HepG2 (cell line): ENCODE results near the gene CALN1.

Experiments used
- ARNT ChIP-seq: fragments of 450-650 bp; IDR thresholded peaks from 2 replicates; pipeline ENCODE4 v1.6.1; 2017
- GRHL1 ChIP-seq: sonication (generic); formaldehyde crosslinking; conservative IDR thresholded peaks from 2 replicates; pipeline ENCODE4 v1.8.0; 2022; ENCODE audit warnings: missing genetic modification reagents
- TRIM24 ChIP-seq: sonication (generic); formaldehyde crosslinking; IDR thresholded peaks from 2 replicates; pipeline ENCODE4 v1.8.0; 2022; ENCODE audit warnings: mild to moderate bottlenecking, missing genetic modification reagents
- ZMYM4 ChIP-seq: sonication (generic); formaldehyde crosslinking; IDR thresholded peaks from 2 replicates; pipeline ENCODE4 v1.8.1; 2023; ENCODE audit warnings: mild to moderate bottlenecking, missing genetic modification reagents

- TF ChIP-seq ARNT = no peak
- TF ChIP-seq ZMYM4 (CRISPR knock-in tag) = no peak
- no peak for TF ChIP-seq TRIM24 (CRISPR knock-in tag)
- no peak for TF ChIP-seq GRHL1 (CRISPR knock-in tag)
Observed at GRCh38 chr7:72409638-72410015, 2.5 kb downstream of the CALN1 start.
